ENCODE measurements around the gene TRANK1. TPM values are rescaled to one million over a fixed set of nuclear protein-coding genes. Genes with fewer than 3 reads are reported as not detected.

The TRANK1 gene
- total and polyA plus RNA-seq, 2 of the 8 experiments (the other 6 are each of a cell fraction or from before 2014, with no cell fraction given) = 2.9 to 8.8 TPM

DNA sequence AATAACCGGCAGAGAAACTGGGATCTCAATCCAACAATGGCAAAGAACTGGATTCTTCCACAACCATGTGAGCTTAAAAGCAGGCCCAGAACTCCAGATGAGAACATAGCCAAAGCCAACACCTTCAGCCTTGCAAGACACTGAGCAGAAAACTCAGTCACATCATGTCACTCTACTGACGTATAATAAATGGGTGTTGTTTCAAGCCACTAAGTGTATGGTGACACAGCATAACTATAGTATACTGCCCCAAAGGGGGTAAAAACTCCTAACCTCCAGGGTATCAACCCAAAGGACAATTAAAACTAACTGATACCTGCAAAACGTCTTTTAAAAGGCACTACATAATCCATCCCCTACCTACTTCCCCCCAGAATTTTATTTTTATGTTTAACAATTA lies 69.5 kb downstream of the TRANK1 start (continued):
- TF ChIP-seq, protein P1, sequence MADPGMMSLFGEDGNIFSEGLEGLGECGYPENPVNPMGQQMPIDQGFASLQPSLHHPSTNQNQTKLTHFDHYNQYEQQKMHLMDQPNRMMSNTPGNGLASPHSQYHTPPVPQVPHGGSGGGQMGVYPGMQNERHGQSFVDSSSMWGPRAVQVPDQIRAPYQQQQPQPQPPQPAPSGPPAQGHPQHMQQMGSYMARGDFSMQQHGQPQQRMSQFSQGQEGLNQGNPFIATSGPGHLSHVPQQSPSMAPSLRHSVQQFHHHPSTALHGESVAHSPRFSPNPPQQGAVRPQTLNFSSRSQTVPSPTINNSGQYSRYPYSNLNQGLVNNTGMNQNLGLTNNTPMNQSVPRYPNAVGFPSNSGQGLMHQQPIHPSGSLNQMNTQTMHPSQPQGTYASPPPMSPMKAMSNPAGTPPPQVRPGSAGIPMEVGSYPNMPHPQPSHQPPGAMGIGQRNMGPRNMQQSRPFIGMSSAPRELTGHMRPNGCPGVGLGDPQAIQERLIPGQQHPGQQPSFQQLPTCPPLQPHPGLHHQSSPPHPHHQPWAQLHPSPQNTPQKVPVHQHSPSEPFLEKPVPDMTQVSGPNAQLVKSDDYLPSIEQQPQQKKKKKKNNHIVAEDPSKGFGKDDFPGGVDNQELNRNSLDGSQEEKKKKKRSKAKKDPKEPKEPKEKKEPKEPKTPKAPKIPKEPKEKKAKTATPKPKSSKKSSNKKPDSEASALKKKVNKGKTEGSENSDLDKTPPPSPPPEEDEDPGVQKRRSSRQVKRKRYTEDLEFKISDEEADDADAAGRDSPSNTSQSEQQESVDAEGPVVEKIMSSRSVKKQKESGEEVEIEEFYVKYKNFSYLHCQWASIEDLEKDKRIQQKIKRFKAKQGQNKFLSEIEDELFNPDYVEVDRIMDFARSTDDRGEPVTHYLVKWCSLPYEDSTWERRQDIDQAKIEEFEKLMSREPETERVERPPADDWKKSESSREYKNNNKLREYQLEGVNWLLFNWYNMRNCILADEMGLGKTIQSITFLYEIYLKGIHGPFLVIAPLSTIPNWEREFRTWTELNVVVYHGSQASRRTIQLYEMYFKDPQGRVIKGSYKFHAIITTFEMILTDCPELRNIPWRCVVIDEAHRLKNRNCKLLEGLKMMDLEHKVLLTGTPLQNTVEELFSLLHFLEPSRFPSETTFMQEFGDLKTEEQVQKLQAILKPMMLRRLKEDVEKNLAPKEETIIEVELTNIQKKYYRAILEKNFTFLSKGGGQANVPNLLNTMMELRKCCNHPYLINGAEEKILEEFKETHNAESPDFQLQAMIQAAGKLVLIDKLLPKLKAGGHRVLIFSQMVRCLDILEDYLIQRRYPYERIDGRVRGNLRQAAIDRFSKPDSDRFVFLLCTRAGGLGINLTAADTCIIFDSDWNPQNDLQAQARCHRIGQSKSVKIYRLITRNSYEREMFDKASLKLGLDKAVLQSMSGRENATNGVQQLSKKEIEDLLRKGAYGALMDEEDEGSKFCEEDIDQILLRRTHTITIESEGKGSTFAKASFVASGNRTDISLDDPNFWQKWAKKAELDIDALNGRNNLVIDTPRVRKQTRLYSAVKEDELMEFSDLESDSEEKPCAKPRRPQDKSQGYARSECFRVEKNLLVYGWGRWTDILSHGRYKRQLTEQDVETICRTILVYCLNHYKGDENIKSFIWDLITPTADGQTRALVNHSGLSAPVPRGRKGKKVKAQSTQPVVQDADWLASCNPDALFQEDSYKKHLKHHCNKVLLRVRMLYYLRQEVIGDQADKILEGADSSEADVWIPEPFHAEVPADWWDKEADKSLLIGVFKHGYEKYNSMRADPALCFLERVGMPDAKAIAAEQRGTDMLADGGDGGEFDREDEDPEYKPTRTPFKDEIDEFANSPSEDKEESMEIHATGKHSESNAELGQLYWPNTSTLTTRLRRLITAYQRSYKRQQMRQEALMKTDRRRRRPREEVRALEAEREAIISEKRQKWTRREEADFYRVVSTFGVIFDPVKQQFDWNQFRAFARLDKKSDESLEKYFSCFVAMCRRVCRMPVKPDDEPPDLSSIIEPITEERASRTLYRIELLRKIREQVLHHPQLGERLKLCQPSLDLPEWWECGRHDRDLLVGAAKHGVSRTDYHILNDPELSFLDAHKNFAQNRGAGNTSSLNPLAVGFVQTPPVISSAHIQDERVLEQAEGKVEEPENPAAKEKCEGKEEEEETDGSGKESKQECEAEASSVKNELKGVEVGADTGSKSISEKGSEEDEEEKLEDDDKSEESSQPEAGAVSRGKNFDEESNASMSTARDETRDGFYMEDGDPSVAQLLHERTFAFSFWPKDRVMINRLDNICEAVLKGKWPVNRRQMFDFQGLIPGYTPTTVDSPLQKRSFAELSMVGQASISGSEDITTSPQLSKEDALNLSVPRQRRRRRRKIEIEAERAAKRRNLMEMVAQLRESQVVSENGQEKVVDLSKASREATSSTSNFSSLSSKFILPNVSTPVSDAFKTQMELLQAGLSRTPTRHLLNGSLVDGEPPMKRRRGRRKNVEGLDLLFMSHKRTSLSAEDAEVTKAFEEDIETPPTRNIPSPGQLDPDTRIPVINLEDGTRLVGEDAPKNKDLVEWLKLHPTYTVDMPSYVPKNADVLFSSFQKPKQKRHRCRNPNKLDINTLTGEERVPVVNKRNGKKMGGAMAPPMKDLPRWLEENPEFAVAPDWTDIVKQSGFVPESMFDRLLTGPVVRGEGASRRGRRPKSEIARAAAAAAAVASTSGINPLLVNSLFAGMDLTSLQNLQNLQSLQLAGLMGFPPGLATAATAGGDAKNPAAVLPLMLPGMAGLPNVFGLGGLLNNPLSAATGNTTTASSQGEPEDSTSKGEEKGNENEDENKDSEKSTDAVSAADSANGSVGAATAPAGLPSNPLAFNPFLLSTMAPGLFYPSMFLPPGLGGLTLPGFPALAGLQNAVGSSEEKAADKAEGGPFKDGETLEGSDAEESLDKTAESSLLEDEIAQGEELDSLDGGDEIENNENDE (IDR thresholded peaks at IDR 0.05; ENCODE audit: insufficient replicate concordance, low read length) = no peak
- TF ChIP-seq SUZ12 (IDR thresholded peaks at IDR 0.05; ENCODE audit: low read length) = no peak

All from H1 (cell line).